Stimulated activated naive CD8-positive, alpha-beta T cell treated with anti-CD3 and anti-CD28 coated beads, Interleukin-15, Interleukin-2, amounts not matched to agents 100 ng/mL and 50 ng/mL, for 24 hours (primary cell): ENCODE results near the gene ING2.
"Not testable (repeated sequence)": the region's sequence is repeated elsewhere in the genome, so short reads cannot be mapped to it uniquely, and the experiment has no call there.

Experiments used
- H3K27ac Mint-ChIP-seq: one replicate; pipeline ENCODE4 v1.8.0; 2021; ENCODE audit warnings: mild to moderate bottlenecking, mixed read lengths
- H3K27me3 Mint-ChIP-seq: one replicate; pipeline ENCODE4 v1.8.0; 2021; ENCODE audit warnings: mixed read lengths
- H3K36me3 Mint-ChIP-seq: one replicate; pipeline ENCODE4 v1.8.0; 2021; ENCODE audit warnings: low read depth, mixed read lengths
- H3K4me1 Mint-ChIP-seq: one replicate; pipeline ENCODE4 v1.8.0; 2021; ENCODE audit warnings: low read depth, mixed read lengths
- H3K4me3 Mint-ChIP-seq: one replicate; pipeline ENCODE4 v1.8.0; 2021; ENCODE audit warnings: mild to moderate bottlenecking, mixed read lengths
- H3K9me3 Mint-ChIP-seq: one replicate; pipeline ENCODE4 v1.8.0; 2021; ENCODE audit warnings: mixed read lengths

The ING2 gene

DNA sequence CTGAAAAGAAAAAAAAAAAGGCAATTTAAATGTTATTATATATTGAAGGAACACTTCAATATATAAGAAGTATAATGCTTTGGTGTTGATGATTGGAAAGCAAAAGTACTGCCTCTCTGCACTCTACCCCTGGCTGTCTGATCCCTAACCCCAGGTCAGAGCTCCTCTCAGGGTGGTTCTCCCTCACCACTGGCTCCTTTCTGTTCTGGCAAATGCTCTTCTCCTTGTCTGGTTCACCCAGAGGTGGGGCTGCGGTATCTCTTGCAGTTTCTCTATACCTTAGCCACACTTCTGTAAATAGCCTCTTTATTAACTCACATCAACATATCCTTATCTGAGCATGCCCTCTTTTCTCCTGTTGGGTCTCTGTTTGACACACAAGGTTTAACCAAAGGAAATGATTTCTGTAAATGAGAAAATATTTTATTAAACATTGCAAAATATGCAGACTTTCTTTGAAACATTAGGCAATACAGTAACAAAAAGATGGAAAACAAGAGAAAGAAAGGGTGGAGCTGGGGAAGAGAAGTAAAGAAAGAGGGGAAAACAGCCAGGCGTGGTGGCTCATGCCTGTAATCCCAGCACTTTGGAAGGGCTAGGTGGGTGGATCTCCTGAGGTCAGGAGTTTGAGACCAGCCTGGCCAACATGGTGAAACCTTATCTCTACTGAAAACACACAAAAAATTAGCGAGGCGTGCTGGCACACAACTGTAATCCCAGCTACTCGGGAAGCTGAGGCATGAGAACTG lies 45.7 kb downstream of the ING2 start:
- no peak overlapping the region for H3K4me3 Mint-ChIP-seq

GRCh38 chr4:183552274-183553146 lies 47.7 kb downstream of the ING2 start:
- no peak overlapping the region for H3K4me3 Mint-ChIP-seq
- no peaks in the 10 kb centered on the region for H3K4me1 Mint-ChIP-seq
- H3K27me3 Mint-ChIP-seq, result peaks cover 19% of the 10 kb centered on the region
- no peaks in the 10 kb centered on the region for H3K36me3 Mint-ChIP-seq
- no peak overlapping the region for H3K27ac Mint-ChIP-seq
- peaks cover 7% of the 10 kb centered on the region for H3K9me3 Mint-ChIP-seq

More for the DNA sequence above, 45.7 kb downstream of the ING2 start:
- peaks cover 27% of the 10 kb centered on the region for H3K27me3 Mint-ChIP-seq
- peaks cover 7% of the 10 kb centered on the region for H3K9me3 Mint-ChIP-seq
- no peaks in the 10 kb centered on the region for H3K4me1 Mint-ChIP-seq
- no peak overlapping the region for H3K27ac Mint-ChIP-seq
- no peaks in the 10 kb centered on the region for H3K36me3 Mint-ChIP-seq

- not testable (repeated sequence) for H3K27ac Mint-ChIP-seq, H3K36me3 Mint-ChIP-seq
These were observed 48.3 kb downstream of the ING2 start for GRCh38 chr4:183553147-183553478.

DNA sequence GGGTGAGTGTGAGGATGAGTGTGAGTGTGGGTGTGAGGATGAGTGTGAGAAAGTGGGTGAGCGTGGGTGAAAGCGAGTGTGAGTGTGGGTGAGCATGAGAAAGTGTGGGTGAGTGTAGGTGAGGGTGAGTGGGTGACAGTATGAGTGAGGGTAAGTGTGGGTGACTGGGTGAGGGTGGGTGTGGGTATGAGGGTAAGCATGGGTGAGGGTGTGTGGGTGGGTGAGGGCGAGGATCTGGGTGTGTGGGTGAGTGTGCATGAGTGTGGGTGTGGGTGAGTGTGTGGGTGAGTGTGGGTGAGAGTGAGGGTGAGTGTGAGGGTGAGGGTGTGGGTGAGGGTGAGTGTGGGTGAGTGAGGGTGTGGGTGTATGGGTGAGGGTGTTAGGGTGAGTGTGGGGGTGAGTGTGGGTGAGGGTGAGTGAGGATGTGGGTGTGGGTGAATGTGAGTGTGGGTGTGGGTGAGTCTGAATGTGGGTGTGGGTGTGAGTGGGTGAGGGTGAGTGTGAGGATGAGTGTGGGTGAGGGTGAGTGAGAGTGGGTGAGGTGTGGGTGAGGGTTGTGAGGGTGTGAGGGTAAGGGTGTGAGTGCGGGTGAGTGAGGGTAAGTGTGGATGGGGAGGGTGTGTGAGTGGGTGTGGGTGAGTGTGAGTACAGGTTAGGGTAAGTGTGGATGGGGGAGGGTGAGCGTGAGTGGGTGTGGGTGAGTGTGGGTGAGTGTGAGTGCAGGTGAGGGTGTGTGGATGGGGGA lies 48.9 kb downstream of the ING2 start:
- no peak overlapping the region for H3K4me3 Mint-ChIP-seq
- H3K27me3 Mint-ChIP-seq, result peaks cover 10% of the 10 kb centered on the region
- H3K36me3 Mint-ChIP-seq, result no peaks in the 10 kb centered on the region
- peaks cover 7% of the 10 kb centered on the region for H3K9me3 Mint-ChIP-seq
- H3K27ac Mint-ChIP-seq, result no peak overlapping the region
- no peaks in the 10 kb centered on the region for H3K4me1 Mint-ChIP-seq

More at GRCh38 chr4:183553147-183553478, 48.3 kb downstream of the ING2 start:
- not testable (repeated sequence) for H3K4me3 Mint-ChIP-seq, H3K9me3 Mint-ChIP-seq, H3K4me1 Mint-ChIP-seq
- H3K27me3 Mint-ChIP-seq, result peaks cover 16% of the 10 kb centered on the region

- no peaks in the 10 kb centered on the region for H3K36me3 Mint-ChIP-seq
- H3K4me1 Mint-ChIP-seq, result no peaks in the 10 kb centered on the region
- H3K27ac Mint-ChIP-seq, result no peak overlapping the region
- peaks cover 7% of the 10 kb centered on the region for H3K9me3 Mint-ChIP-seq
- peaks cover 8% of the 10 kb centered on the region for H3K27me3 Mint-ChIP-seq
- H3K4me3 Mint-ChIP-seq, result no peak overlapping the region
These were observed 49.5 kb downstream of the ING2 start for GRCh38 chr4:183554346-183554686.

DNA sequence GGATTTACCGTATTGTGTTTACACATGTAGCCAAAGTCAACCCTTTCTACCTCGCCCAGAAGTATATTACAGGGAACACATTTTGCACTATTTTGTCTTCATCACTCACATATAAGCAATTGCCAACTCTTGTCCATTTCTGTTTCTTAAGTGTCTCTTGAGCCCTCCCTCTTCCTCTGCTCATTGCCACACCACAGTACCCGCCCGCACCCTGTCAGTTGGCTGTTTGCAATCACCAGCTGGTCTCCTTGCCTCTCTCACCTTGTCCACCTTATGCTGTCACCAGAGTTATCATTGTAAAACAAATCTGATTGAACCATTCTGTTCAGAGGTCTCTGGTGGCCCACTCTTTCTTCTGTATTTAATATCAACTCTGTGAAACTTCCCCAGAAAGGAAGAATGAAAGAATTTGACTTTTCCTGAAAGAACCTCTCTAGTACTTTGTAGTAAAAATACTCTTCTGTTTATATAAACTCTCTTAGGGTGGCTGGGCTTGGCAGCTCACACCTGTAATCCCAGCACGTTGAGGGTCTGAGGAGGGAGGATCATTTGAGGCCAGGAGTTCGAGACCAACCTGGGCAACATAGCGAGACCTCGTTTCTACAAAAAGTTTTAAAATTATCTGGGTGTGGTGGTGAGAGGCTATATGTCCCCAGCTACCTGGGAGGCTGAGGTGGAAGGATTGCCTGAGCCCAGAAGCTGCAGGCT lies 50.2 kb downstream of the ING2 start:
- H3K27ac Mint-ChIP-seq, result no peak overlapping the region

GRCh38 chr4:183556947-183557346 lies 52.1 kb downstream of the ING2 start:
- Mint-ChIP-seq H3K4me1 (no peaks in the 10 kb centered on the region), H3K4me3 (no peak overlapping the region), H3K27me3 (no peaks in the 10 kb centered on the region)

More for the DNA sequence above, 50.2 kb downstream of the ING2 start:
- Mint-ChIP-seq H3K36me3 (no peaks in the 10 kb centered on the region), H3K9me3 (peaks cover 7% of the 10 kb centered on the region), H3K27me3 (peaks cover 4% of the 10 kb centered on the region), H3K4me3 (no peak overlapping the region), H3K4me1 (no peaks in the 10 kb centered on the region)

GRCh38 chr4:183557611-183558010 lies 52.8 kb downstream of the ING2 start:
- no peaks in the 10 kb centered on the region for H3K27me3 Mint-ChIP-seq
- no peak overlapping the region for H3K4me3 Mint-ChIP-seq
- H3K4me1 Mint-ChIP-seq, result no peaks in the 10 kb centered on the region
- H3K36me3 Mint-ChIP-seq, result no peaks in the 10 kb centered on the region
- H3K9me3 Mint-ChIP-seq, result peaks cover 3% of the 10 kb centered on the region
- H3K27ac Mint-ChIP-seq, result no peak overlapping the region

More at GRCh38 chr4:183556947-183557346, 52.1 kb downstream of the ING2 start:
- Mint-ChIP-seq H3K27ac (no peak overlapping the region), H3K9me3 (peaks cover 7% of the 10 kb centered on the region), H3K36me3 (no peaks in the 10 kb centered on the region)

DNA sequence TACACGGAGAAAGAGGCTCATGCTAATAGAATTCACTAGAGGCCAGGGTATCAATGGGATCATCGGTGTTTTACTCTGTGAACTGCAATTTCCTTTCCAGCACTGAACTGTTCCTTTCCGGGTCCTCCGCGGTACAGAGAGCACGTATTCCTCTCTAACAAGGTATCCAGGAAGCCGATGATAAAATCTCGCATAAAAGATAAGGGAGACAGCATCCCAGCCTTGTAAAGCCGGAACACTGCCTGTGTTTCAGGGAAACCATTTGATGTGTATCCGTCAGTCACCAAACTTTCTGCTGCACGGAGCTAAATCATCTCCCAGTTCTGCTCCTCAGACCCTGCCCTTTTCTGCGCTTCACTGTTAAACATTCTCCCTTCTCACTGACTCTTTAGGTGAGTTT lies 54.0 kb downstream of the ING2 start:
- Mint-ChIP-seq H3K4me3 (no peak overlapping the region), H3K27me3 (no peaks in the 10 kb centered on the region), H3K4me1 (no peaks in the 10 kb centered on the region), H3K36me3 (no peaks in the 10 kb centered on the region), H3K27ac (no peak overlapping the region), H3K9me3 (no peaks in the 10 kb centered on the region)

GRCh38 chr4:183561905-183562304 lies 57.0 kb downstream of the ING2 start:
- Mint-ChIP-seq H3K27ac (no peak overlapping the region), H3K9me3 (no peaks in the 10 kb centered on the region), H3K4me3 (no peak overlapping the region), H3K4me1 (no peaks in the 10 kb centered on the region), H3K27me3 (peaks cover 5% of the 10 kb centered on the region), H3K36me3 (no peaks in the 10 kb centered on the region)
